Stimulated activated CD4-positive, alpha-beta T cell treated with anti-CD3 and anti-CD28 coated beads, Interleukin-12 subunit alpha, Interleukin-12 subunit beta, amount 100 ng/mL, for 48 hours (primary cell): Measurements from ENCODE around the gene SLC9A5.

Experiments used
- DNase-seq, 3 donors: peaks; one replicate each; pipeline ENCODE4 v3.0.0-alpha.2; 2020; ENCODE audit warnings: low read depth in 2 of 3, low spot score in 1 of 3

Gene SLC9A5

GRCh38 chr16:67248401-67249177 lies at the start of gene SLC9A5:
TSS of gene SLC9A5 (plus strand) at chr16:67248979. CDS start at chr16:67249015, 36 bp downstream.
- DNase-seq = no peak

GRCh38 chr16:67199011-67199807 lies 49.6 kb upstream of the SLC9A5 start, which contains the start of gene ELMO3:
TSS of gene ELMO3 (plus strand) at chr16:67199131. CDS start at chr16:67199327, 196 bp downstream.
- DNase-seq = no peak

GRCh38 chr16:67199808-67200198 lies 49.0 kb upstream of the SLC9A5 start:
- no peak for DNase-seq

GRCh38 chr16:67200491-67200890 lies 48.3 kb upstream of the SLC9A5 start:
- DNase-seq = no peak

- no peak for DNase-seq
Observed at GRCh38 chr16:67201411-67202345, 47.1 kb upstream of the SLC9A5 start.

- DNase-seq = no peak
Observed at GRCh38 chr16:67202426-67202825, 46.4 kb upstream of the SLC9A5 start.

- DNase-seq = no peak
Observed at GRCh38 chr16:67202956-67203493, 45.8 kb upstream of the SLC9A5 start.

GRCh38 chr16:67204076-67204475 lies 44.7 kb upstream of the SLC9A5 start:
- no peak for DNase-seq

- DNase-seq = no peak
Observed at GRCh38 chr16:67206129-67206837, 42.5 kb upstream of the SLC9A5 start.

- no peak for DNase-seq
Observed at GRCh38 chr16:67206838-67207248, 41.9 kb upstream of the SLC9A5 start.

GRCh38 chr16:67207249-67208091 lies 41.3 kb upstream of the SLC9A5 start:
- DNase-seq = no peak

GRCh38 chr16:67208154-67208896 lies 40.5 kb upstream of the SLC9A5 start:
- no peak for DNase-seq

GRCh38 chr16:67209565-67209964 lies 39.2 kb upstream of the SLC9A5 start:
- DNase-seq = no peak

GRCh38 chr16:67210069-67210937 lies 38.5 kb upstream of the SLC9A5 start:
- DNase-seq = no peak

GRCh38 chr16:67211674-67212073 lies 37.1 kb upstream of the SLC9A5 start:
- DNase-seq = no peak

- DNase-seq = no peak
Observed at GRCh38 chr16:67212766-67213165, 36.0 kb upstream of the SLC9A5 start.

GRCh38 chr16:67213197-67214019 lies 35.4 kb upstream of the SLC9A5 start:
- no peak for DNase-seq
